ENCODE data around the gene KNG1.

DNA sequence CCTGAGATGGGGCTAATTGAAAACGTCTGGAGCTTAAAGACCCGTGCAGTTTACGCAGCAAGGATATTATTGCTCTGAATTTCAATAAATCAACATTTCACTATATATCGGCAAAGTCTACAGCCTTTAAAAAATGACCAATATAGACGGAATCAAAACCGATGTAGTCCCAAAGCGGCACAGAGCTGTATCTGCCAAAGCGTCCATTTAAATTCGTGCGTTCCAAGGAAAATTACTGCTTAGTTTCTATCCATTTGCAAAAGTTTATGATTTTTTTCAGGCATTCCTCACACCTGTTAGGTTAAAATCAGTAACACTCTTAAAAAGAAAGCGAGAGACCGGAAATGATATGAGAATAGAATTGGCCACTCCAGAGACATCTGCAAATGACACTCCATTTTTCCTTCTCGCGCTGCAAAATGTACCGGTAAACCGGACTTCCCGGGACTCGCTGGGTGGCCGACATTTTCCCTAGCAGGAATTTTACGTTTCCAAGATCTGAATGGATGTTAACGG, 65.4 kb downstream of the KNG1 start:
- TF ChIP-seq, protein P1, sequence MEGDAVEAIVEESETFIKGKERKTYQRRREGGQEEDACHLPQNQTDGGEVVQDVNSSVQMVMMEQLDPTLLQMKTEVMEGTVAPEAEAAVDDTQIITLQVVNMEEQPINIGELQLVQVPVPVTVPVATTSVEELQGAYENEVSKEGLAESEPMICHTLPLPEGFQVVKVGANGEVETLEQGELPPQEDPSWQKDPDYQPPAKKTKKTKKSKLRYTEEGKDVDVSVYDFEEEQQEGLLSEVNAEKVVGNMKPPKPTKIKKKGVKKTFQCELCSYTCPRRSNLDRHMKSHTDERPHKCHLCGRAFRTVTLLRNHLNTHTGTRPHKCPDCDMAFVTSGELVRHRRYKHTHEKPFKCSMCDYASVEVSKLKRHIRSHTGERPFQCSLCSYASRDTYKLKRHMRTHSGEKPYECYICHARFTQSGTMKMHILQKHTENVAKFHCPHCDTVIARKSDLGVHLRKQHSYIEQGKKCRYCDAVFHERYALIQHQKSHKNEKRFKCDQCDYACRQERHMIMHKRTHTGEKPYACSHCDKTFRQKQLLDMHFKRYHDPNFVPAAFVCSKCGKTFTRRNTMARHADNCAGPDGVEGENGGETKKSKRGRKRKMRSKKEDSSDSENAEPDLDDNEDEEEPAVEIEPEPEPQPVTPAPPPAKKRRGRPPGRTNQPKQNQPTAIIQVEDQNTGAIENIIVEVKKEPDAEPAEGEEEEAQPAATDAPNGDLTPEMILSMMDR (IDR thresholded peaks at IDR 0.05; ENCODE audit: poor library complexity): no peak
- TF ChIP-seq EZH2 (IDR thresholded peaks at IDR 0.05; ENCODE audit: borderline replicate concordance): no peak

Measured in hepatocyte (in vitro differentiated cells).